H1 (cell line): ENCODE measurements around the gene GLRX5. TPM values are rescaled to one million over a fixed set of nuclear protein-coding genes. Genes with fewer than 3 reads are reported as not detected.

ENCODE experiments used
- CTCF ChIA-PET: fragments of 300-600 bp; sonication (Branson Sonifier 250); formaldehyde crosslinking; loops from one replicate; lab custom pipeline; 2021; ENCODE audit not compliant: partially characterized antibody; lab: Charles Lee
- POLR2A ChIA-PET: fragments of 300-600 bp; sonication (Branson Sonifier 250); formaldehyde crosslinking; loops from one replicate; lab custom pipeline; 2021; ENCODE audit warnings: inconsistent platforms; ENCODE audit not compliant: partially characterized antibody; lab: Charles Lee
- DNase-seq, 2 experiments: peaks; one replicate each; pipeline versions ENCODE4 v3.0.0 to v3.0.0-alpha.2; 2010 to 2022; ENCODE audit warnings: low spot score in 2 of 2, low read depth in 1 of 2, mixed read lengths in 1 of 2
- FAIRE-seq: peaks from 2 replicates; lab custom pipeline; 2011; peaks lifted over from hg19 to GRCh38; lab: Jason Lieb, UNC
- H2AFZ ChIP-seq: 2 replicates; pipeline ENCODE4 v1.8.1; 2012; ENCODE audit warnings: low read length, inconsistent platforms
- H2AK5ac ChIP-seq: 2 replicates; pipeline ENCODE4 v1.6.1; 2013; ENCODE audit warnings: low read depth, low read length
- H2BK120ac ChIP-seq: replicated peaks from 2 replicates; pipeline ENCODE3; 2013; ENCODE audit warnings: low read depth, low read length, inconsistent platforms
- H2BK12ac ChIP-seq: 2 replicates; pipeline ENCODE4 v1.6.1; 2013; ENCODE audit warnings: low read depth, low read length
- H2BK15ac ChIP-seq: 2 replicates; pipeline ENCODE4 v1.6.1; 2013; ENCODE audit warnings: low read length
- H2BK20ac ChIP-seq: 2 replicates; pipeline ENCODE4 v1.6.1; 2013; ENCODE audit warnings: low read length
- H2BK5ac ChIP-seq: 2 replicates; pipeline ENCODE4 v1.6.1; 2013; ENCODE audit warnings: low read depth, low read length
- H3K14ac ChIP-seq: 2 replicates; pipeline ENCODE4 v1.6.1; 2013; ENCODE audit warnings: inconsistent platforms; ENCODE audit not compliant: insufficient read length
- H3K18ac ChIP-seq: 2 replicates; pipeline ENCODE4 v1.6.1; 2013; ENCODE audit warnings: low read length; ENCODE audit errors: extremely low read depth
- H3K23ac ChIP-seq: 2 replicates; pipeline ENCODE4 v1.6.1; 2013; ENCODE audit warnings: inconsistent platforms; ENCODE audit not compliant: insufficient read length
- H3K23me2 ChIP-seq: 2 replicates; pipeline ENCODE4 v1.6.1; 2013; ENCODE audit warnings: low read depth, low read length
- H3K27ac ChIP-seq: 2 replicates; pipeline ENCODE4 v1.6.1; 2011; ENCODE audit warnings: low read depth, low read length, inconsistent platforms
- H3K27me3 ChIP-seq, 4 experiments: replicated peaks in 1 of 4; 1 replicate in 1 of 4; 2 replicates in 3 of 4; pipeline versions ENCODE4 v1.6.1 to v1.8.1; 2011 to 2013; ENCODE audit warnings: low read length in 3 of 4, mild to moderate bottlenecking in 3 of 4, inconsistent platforms in 2 of 4, mixed read lengths in 2 of 4, moderate library complexity in 1 of 4; ENCODE audit not compliant: control insufficient read depth in 3 of 4, insufficient read depth in 3 of 4; ENCODE audit errors: extremely low read depth in 1 of 4
- H3K36me3 ChIP-seq, 4 experiments: 2 replicates each; pipeline versions ENCODE4 v1.6.1 to v1.8.1; 2011 to 2013; ENCODE audit warnings: mild to moderate bottlenecking in 4 of 4, low read length in 3 of 4, moderate library complexity in 2 of 4, control low read depth in 1 of 4, inconsistent platforms in 1 of 4; ENCODE audit not compliant: insufficient read depth in 4 of 4, control insufficient read depth in 2 of 4
- H3K4ac ChIP-seq: replicated peaks from 2 replicates; pipeline ENCODE3; 2013; ENCODE audit warnings: low read length, low read depth, mixed read lengths, inconsistent platforms; ENCODE audit not compliant: insufficient read length
- H3K4me1 ChIP-seq, 4 experiments: replicated peaks in 1 of 4; 1 replicate in 1 of 4; 2 replicates in 3 of 4; pipeline versions ENCODE4 v1.6.1 to v1.8.1; 2011 to 2013; ENCODE audit warnings: low read length in 3 of 4, inconsistent platforms in 2 of 4, mixed read lengths in 1 of 4; ENCODE audit not compliant: insufficient read depth in 4 of 4, control insufficient read depth in 3 of 4
- H3K4me2 ChIP-seq, 2 experiments: 2 replicates each; pipeline versions ENCODE4 v1.6.1 to v1.8.1; 2011 to 2013; ENCODE audit warnings: low read depth in 2 of 2, low read length in 2 of 2, control low read depth in 1 of 2, inconsistent platforms in 1 of 2, mild to moderate bottlenecking in 1 of 2; ENCODE audit not compliant: insufficient read depth in 1 of 2
- H3K4me3 ChIP-seq, 4 experiments: fragments of 200-600, 300-600 bp in 1 of 4; sonication (generic), shearing (Covaris generic), sonication (Bioruptor Twin) in 1 of 4; 2 replicates each; pipeline versions ENCODE4 v1.5.1 to v1.8.1; 2011 to 2016; ENCODE audit warnings: low read length in 4 of 4, low read depth in 3 of 4, control low read depth in 2 of 4, inconsistent platforms in 2 of 4, mild to moderate bottlenecking in 2 of 4, mixed read lengths in 1 of 4, moderate library complexity in 1 of 4; ENCODE audit not compliant: insufficient read depth in 2 of 4; ENCODE audit errors: extremely low read depth in 1 of 4
- H3K56ac ChIP-seq: replicated peaks from 2 replicates; pipeline ENCODE3; 2013; ENCODE audit warnings: low read depth, mild to moderate bottlenecking, mixed read lengths, low read length, inconsistent platforms; ENCODE audit not compliant: insufficient read length
- H3K79me1 ChIP-seq: 2 replicates; pipeline ENCODE4 v1.6.1; 2013; ENCODE audit warnings: low read depth, low read length, control low read depth
- H3K79me2 ChIP-seq, 2 experiments: 2 replicates each; pipeline versions ENCODE4 v1.6.1 to v1.8.1; 2012 to 2013; ENCODE audit warnings: low read length in 2 of 2, mild to moderate bottlenecking in 2 of 2, inconsistent platforms in 1 of 2; ENCODE audit not compliant: insufficient read depth in 2 of 2, control insufficient read depth in 1 of 2
- H3K9ac ChIP-seq, 4 experiments: replicated peaks in 1 of 4; 1 replicate in 1 of 4; 2 replicates in 3 of 4; pipeline versions ENCODE4 v1.6.1 to v1.8.1; 2011 to 2013; ENCODE audit warnings: low read depth in 3 of 4, low read length in 3 of 4, control low read depth in 2 of 4, mild to moderate bottlenecking in 2 of 4, moderate library complexity in 2 of 4, inconsistent platforms in 1 of 4; ENCODE audit errors: extremely low read depth in 1 of 4
- H3K9me3 ChIP-seq, 2 experiments: 2 replicates each; pipeline versions ENCODE4 v1.6.1 to v1.8.1; 2012 to 2013; ENCODE audit warnings: mild to moderate bottlenecking in 2 of 2, moderate library complexity in 2 of 2, control low read depth in 1 of 2, inconsistent platforms in 1 of 2, low read depth in 1 of 2, low read length in 1 of 2, mixed read lengths in 1 of 2; ENCODE audit not compliant: insufficient read depth in 2 of 2
- H4K20me1 ChIP-seq, 2 experiments: replicated peaks in 1 of 2; 2 replicates each; pipeline versions ENCODE3 to v1.8.1; 2011 to 2013; ENCODE audit warnings: inconsistent platforms in 2 of 2, low read length in 2 of 2, mild to moderate bottlenecking in 1 of 2; ENCODE audit not compliant: insufficient read depth in 2 of 2, control insufficient read depth in 1 of 2
- H4K5ac ChIP-seq: 2 replicates; pipeline ENCODE4 v1.6.1; 2013; ENCODE audit warnings: low read length, low read depth, mixed read lengths, inconsistent platforms; ENCODE audit not compliant: insufficient read length
- H4K8ac ChIP-seq: 2 replicates; pipeline ENCODE4 v1.8.0; 2013; ENCODE audit warnings: mild to moderate bottlenecking, moderate library complexity, low read length, inconsistent platforms; ENCODE audit not compliant: insufficient read depth; ENCODE audit errors: extremely low read depth
- H4K91ac ChIP-seq: replicated peaks from 2 replicates; pipeline ENCODE3; 2013; ENCODE audit warnings: low read length, mixed read lengths, inconsistent platforms; ENCODE audit not compliant: insufficient read length
- MAFK ChIP-seq: IDR thresholded peaks from 2 replicates; pipeline ENCODE4 v1.6.1; 2012; ENCODE audit warnings: low read depth, mild to moderate bottlenecking, improper control_type of control experiment, low read length
- RFX5 ChIP-seq: IDR thresholded peaks from 2 replicates; pipeline ENCODE4 v1.6.1; 2011; ENCODE audit warnings: low read depth, low read length, improper control_type of control experiment, borderline replicate concordance
- WGBS, 2 experiments: shearing (Covaris generic) in 1 of 2; methylation state at CpG; one replicate each; pipeline versions ENCODE4 v1.1.6 to v1.1.7; 2013 to 2015; ENCODE audit warnings: low lambda C conversion rate in 2 of 2, mixed read lengths in 2 of 2, inconsistent platforms in 1 of 2, low coverage in 1 of 2, missing lambda C conversion rate in 1 of 2; ENCODE audit not compliant: insufficient replicate concordance in 2 of 2, insufficient coverage in 1 of 2, insufficient read length in 1 of 2; ENCODE audit errors: extremely low coverage in 1 of 2, missing lambda C conversion rate in 1 of 2; 5-methylcytosine and 5-hydroxymethylcytosine counted together
- polyA plus RNA-seq, 7 experiments: library from polyadenylated mRNA; depleted of rRNA in 3 of 7; stranded (reverse) in 5 of 7; unstranded in 2 of 7; fragments of >200 nt in 5 of 7; fragments of 200-250 nt in 2 of 7; gene quantifications; 1 replicate in 5 of 7; 2 replicates in 1 of 7; 4 replicates in 1 of 7; pipeline versions ENCODE4 v1.2.1 to v1.2.3, GENCODE V29; 2011 to 2013; ENCODE audit warnings: missing spikeins in 2 of 7, mixed read lengths in 2 of 7
- total RNA-seq: library from RNA; stranded (reverse); fragmentation: NEBNext Ultra II Directional; extraction: Animal tissue kit (Norgen Biotek cat#: 25700); gene quantifications from 2 replicates; pipeline ENCODE4 v1.2.1, GENCODE V29; 2021

GLRX5 gene
- total and polyA plus RNA-seq, 2 of the 8 experiments (the other 6 are each of a cell fraction or from before 2014, with no cell fraction given): 70.1 to 88.8 TPM

DNA sequence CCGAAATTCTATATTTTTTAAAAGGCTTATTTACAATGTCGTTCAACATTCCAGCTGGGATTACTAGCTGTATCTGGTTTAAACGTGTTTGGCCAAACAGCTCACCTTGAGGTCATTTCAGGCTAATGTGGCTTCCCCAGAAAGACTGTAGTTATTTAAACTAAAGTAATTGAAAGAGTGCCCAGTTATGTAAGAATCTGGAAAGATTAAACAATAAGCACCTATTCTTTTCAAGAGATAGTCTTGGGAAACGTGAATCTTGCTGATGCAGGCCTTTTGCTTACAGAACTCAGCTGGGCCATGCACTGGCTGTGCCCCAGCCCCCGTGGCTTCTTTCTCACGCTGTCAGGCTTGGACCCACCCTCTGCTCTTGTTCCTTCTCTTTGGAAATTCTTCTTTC, 24.4 kb downstream of the GLRX5 start:
- no peak overlapping the region for H3K4me2 ChIP-seq
- ChIA-PET POLR2A (interaction anchor here (0.7 kb wide), 1 partner anchor 21 kb away, joined by 4 read pairs; no protein-coding TSS in a partner anchor), CTCF (interaction anchor here (0.7 to 6.2 kb wide), 38 partner anchors 9 to 714 kb away, joined by 3 to 54 read pairs (median 4); no protein-coding TSS in a partner anchor)
- H3K14ac ChIP-seq: no peak overlapping the region
- no peaks in the 10 kb centered on the region for H3K9me3 ChIP-seq
- TF ChIP-seq MAFK: peak; percentile 20; the same call in 1 of the 2 replicates
- no peak for TF ChIP-seq RFX5
- H2AK5ac ChIP-seq: no peak overlapping the region
- no peak overlapping the region for H3K4me3 ChIP-seq
- H3K27ac ChIP-seq: no peak overlapping the region
- H3K4ac ChIP-seq: no peak overlapping the region
- no peaks in the 10 kb centered on the region; the same call in 1 of the 2 replicates for H3K23me2 ChIP-seq
- no peak overlapping the region for H2BK5ac ChIP-seq
- 87% methylated on average over 6 of the region's 6 CpGs; no CpG with 5 or more reads in 1 of the 2 experiments for WGBS, 2 experiments
- no peak overlapping the region for H4K8ac ChIP-seq
- no peaks in the 10 kb centered on the region for H3K79me2 ChIP-seq
- H4K5ac ChIP-seq: no peak overlapping the region
- peaks cover 0 to 2% (median 0%) of the 10 kb centered on the region in 4 experiments; a peak in 4 of 7 replicates for H3K27me3 ChIP-seq
- no peak overlapping the region for H2BK12ac ChIP-seq
- H3K18ac ChIP-seq: no peak overlapping the region
- H3K9ac ChIP-seq: no peak overlapping the region
- no peak overlapping the region for H2BK120ac ChIP-seq
- H4K20me1 ChIP-seq: no peaks in the 10 kb centered on the region
- no peak overlapping the region for H4K91ac ChIP-seq
- H2BK20ac ChIP-seq: no peak overlapping the region
- no peak overlapping the region for H3K56ac ChIP-seq
- H3K23ac ChIP-seq: no peak overlapping the region
- no peak overlapping the region for H2AFZ ChIP-seq
- FAIRE-seq (no peak), DNase-seq (no peak)
- no peaks in the 10 kb centered on the region for H3K36me3 ChIP-seq
- H3K4me1 ChIP-seq: peaks cover 0 to 5% (median 4%) of the 10 kb centered on the region in 4 experiments; a peak in 6 of 7 replicates
- H3K79me1 ChIP-seq: no peaks in the 10 kb centered on the region
- no peak overlapping the region for H2BK15ac ChIP-seq
